GM19372 (cell line): Measurements from ENCODE around the gene MR1.

Experiments used
- ATAC-seq: cut with Tn5 transposase; IDR thresholded peaks from one replicate; pipeline ENCODE4 v1.9.1; 2021; ENCODE audit warnings: mild to moderate bottlenecking, low read depth, moderate library complexity; ENCODE audit not compliant: unreplicated experiment

MR1 gene

GRCh38 chr1:181061891-181062835, 28.4 kb downstream of the MR1 start:
- ATAC-seq = peak; percentile 79

- peak; percentile 63 for ATAC-seq
Measured at GRCh38 chr1:181062836-181063428, 29.1 kb downstream of the MR1 start.

GRCh38 chr1:181064011-181064623, 30.3 kb downstream of the MR1 start:
- no peak for ATAC-seq

- no peak for ATAC-seq
Measured at GRCh38 chr1:181064702-181065101, 30.9 kb downstream of the MR1 start.

- ATAC-seq = no peak
Measured at GRCh38 chr1:181073638-181074037, 39.9 kb downstream of the MR1 start.

GRCh38 chr1:181075766-181076350, 42.1 kb downstream of the MR1 start:
- ATAC-seq = no peak

GRCh38 chr1:181076852-181077251, 43.1 kb downstream of the MR1 start:
- ATAC-seq = no peak

GRCh38 chr1:181077576-181078242, 43.9 kb downstream of the MR1 start:
- ATAC-seq = no peak

GRCh38 chr1:181079382-181079781, 45.6 kb downstream of the MR1 start:
- ATAC-seq = no peak

- ATAC-seq = no peak
Measured at GRCh38 chr1:181079920-181080319, 46.1 kb downstream of the MR1 start.

GRCh38 chr1:181080556-181080955, 46.8 kb downstream of the MR1 start:
- no peak for ATAC-seq

- ATAC-seq = no peak
Measured at GRCh38 chr1:181081395-181081794, 47.6 kb downstream of the MR1 start.

GRCh38 chr1:181083842-181084605, 50.2 kb downstream of the MR1 start:
- ATAC-seq = no peak

GRCh38 chr1:181084606-181084969, 50.8 kb downstream of the MR1 start:
- ATAC-seq = no peak

- ATAC-seq = no peak
Measured at GRCh38 chr1:181086091-181086490, 52.3 kb downstream of the MR1 start.

- ATAC-seq = no peak
Measured at GRCh38 chr1:181086926-181087325, 53.1 kb downstream of the MR1 start.

- no peak for ATAC-seq
Measured at GRCh38 chr1:181087400-181087901, 53.7 kb downstream of the MR1 start.

- ATAC-seq = peak; percentile 70
Measured at GRCh38 chr1:181088079-181089016, 54.6 kb downstream of the MR1 start, which contains the start of gene IER5. Gene IER5, plus strand, starts transcription at chr1:181088700. Its CDS starts 203 bp downstream, at chr1:181088903.
